A549 (cell line): Measurements from ENCODE around the gene UFC1.

ENCODE experiments used
- CBX2 ChIP-seq: fragments of 200-600 bp; sonication (generic); IDR thresholded peaks from 2 replicates; pipeline ENCODE4 v1.6.1; 2016; ENCODE audit warnings: low read depth, mild to moderate bottlenecking, borderline replicate concordance
- CEBPB ChIP-seq, 2 experiments: fragments of >200 bp in 1 of 2; sonication (Bioruptor Twin) in 1 of 2; formaldehyde crosslinking in 1 of 2; IDR thresholded peaks; 2 replicates each; pipeline ENCODE4 v1.6.1; 2012 to 2016
- CTCF ChIP-seq: fragments of >200 bp; sonication (Bioruptor Twin); formaldehyde crosslinking; IDR thresholded peaks from 3 replicates; pipeline ENCODE4 v1.5.1; 2016
- EP300 ChIP-seq, 2 experiments: fragments of >200 bp; sonication (Bioruptor Twin); formaldehyde crosslinking; IDR thresholded peaks; 2 replicates in 1 of 2; 3 replicates in 1 of 2; pipeline ENCODE4 v1.6.1; 2016 to 2017
- JUN ChIP-seq, 2 experiments: fragments of >200 bp; sonication (Bioruptor Twin); formaldehyde crosslinking; IDR thresholded peaks; 2 replicates in 1 of 2; 3 replicates in 1 of 2; pipeline ENCODE4 v1.6.1; 2016 to 2017
- JUNB ChIP-seq: fragments of >200 bp; sonication (Bioruptor Twin); formaldehyde crosslinking; IDR thresholded peaks from 2 replicates; pipeline ENCODE4 v1.6.1; 2016
- KDM1A ChIP-seq: fragments of 200-600 bp; sonication (generic); IDR thresholded peaks from 2 replicates; pipeline ENCODE4 v1.6.1; 2016; ENCODE audit warnings: low read depth, mild to moderate bottlenecking
- KDM5A ChIP-seq: fragments of 200-600 bp; sonication (generic); IDR thresholded peaks from 2 replicates; pipeline ENCODE4 v1.6.1; 2016; ENCODE audit warnings: antibody characterized with exemption, mild to moderate bottlenecking
- MAZ ChIP-seq: fragments of 150-350 bp; IDR thresholded peaks from 2 replicates; pipeline ENCODE4 v1.6.1; 2014; ENCODE audit warnings: antibody characterized with exemption, low read depth, low read length, borderline replicate concordance
- POLR2A ChIP-seq: IDR thresholded peaks from 2 replicates; pipeline ENCODE4 v1.6.1; 2012; ENCODE audit warnings: mild to moderate bottlenecking, low read length
- TP53 ChIP-seq: fragments of 250-450 bp; sonication (Bioruptor Pico); IDR thresholded peaks from 2 replicates; pipeline ENCODE4 v1.5.0; 2021; ENCODE audit warnings: mild to moderate bottlenecking, moderate library complexity
- TF ChIP-seq, protein P1 (sequence below): fragments of 200-600 bp; sonication (generic); IDR thresholded peaks from 2 replicates; pipeline ENCODE4 v1.6.1; 2016; ENCODE audit warnings: antibody characterized with exemption, mild to moderate bottlenecking, moderate library complexity

DNA sequence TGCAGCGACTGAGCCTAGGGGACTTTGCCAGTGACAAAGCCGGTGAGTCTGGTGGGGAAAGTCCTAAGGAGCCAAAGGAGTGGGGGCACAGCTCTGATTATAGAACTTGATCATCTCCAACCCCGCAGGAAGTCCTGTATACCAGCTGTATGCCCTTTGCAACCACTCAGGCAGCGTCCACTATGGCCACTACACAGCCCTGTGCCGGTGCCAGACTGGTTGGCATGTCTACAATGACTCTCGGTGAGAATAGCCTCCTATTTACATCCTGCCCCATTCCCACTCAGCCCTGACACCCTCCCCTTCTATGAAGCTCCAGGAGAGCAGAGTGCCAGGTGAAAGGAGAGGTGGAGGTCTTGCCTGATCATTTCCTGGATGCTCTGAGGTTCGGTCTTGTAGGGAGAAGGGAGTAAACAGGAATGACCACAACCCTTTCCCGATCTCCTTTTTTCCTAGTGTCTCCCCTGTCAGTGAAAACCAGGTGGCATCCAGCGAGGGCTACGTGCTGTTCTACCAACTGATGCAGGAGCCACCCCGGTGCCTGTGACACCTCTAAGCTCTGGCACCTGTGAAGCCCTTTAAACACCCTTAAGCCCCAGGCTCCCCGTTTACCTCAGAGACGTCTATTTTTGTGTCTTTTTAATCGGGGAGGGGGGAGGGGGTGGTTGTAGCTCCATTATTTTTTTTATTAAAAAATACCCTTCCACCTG lies 11.3 kb downstream of the UFC1 start:
- TF ChIP-seq CTCF (no peak), JUN (IDR thresholded peaks at IDR 0.05) (no peak), POLR2A (no peak), KDM5A (no peak), CBX2 (no peak), EP300 (IDR thresholded peaks at IDR 0.05) (no peak), TP53 (CRISPR knock-in tag) (no peak), JUNB (no peak), CEBPB (IDR thresholded peaks at IDR 0.05) (no peak), KDM1A (no peak), MAZ (no peak)
- TF ChIP-seq, protein P1, sequence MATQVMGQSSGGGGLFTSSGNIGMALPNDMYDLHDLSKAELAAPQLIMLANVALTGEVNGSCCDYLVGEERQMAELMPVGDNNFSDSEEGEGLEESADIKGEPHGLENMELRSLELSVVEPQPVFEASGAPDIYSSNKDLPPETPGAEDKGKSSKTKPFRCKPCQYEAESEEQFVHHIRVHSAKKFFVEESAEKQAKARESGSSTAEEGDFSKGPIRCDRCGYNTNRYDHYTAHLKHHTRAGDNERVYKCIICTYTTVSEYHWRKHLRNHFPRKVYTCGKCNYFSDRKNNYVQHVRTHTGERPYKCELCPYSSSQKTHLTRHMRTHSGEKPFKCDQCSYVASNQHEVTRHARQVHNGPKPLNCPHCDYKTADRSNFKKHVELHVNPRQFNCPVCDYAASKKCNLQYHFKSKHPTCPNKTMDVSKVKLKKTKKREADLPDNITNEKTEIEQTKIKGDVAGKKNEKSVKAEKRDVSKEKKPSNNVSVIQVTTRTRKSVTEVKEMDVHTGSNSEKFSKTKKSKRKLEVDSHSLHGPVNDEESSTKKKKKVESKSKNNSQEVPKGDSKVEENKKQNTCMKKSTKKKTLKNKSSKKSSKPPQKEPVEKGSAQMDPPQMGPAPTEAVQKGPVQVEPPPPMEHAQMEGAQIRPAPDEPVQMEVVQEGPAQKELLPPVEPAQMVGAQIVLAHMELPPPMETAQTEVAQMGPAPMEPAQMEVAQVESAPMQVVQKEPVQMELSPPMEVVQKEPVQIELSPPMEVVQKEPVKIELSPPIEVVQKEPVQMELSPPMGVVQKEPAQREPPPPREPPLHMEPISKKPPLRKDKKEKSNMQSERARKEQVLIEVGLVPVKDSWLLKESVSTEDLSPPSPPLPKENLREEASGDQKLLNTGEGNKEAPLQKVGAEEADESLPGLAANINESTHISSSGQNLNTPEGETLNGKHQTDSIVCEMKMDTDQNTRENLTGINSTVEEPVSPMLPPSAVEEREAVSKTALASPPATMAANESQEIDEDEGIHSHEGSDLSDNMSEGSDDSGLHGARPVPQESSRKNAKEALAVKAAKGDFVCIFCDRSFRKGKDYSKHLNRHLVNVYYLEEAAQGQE, result no peak
